RWPE2 (cell line): Measurements from ENCODE around the gene GADD45B.

Experiments used
- ATAC-seq: fragments of 200-7000 bp; cut with Tn5 transposase; 3 replicates; pipeline ENCODE4 v1.9.1; 2021; ENCODE audit warnings: low read depth
- DNase-seq: peaks from one replicate; pipeline ENCODE4 v3.0.0-alpha.2; 2020; ENCODE audit warnings: low spot score
- H3K27ac ChIP-seq: fragments of 450-650 bp; 2 replicates; pipeline ENCODE4 v1.5.1; 2017; ENCODE audit warnings: mild to moderate bottlenecking; ENCODE audit not compliant: poor library complexity, severe bottlenecking
- H3K27me3 ChIP-seq: fragments of 250-450 bp; sonication (Bioruptor Pico); 2 replicates; pipeline ENCODE4 v1.5.1; 2021; ENCODE audit warnings: mild to moderate bottlenecking, moderate library complexity; ENCODE audit not compliant: insufficient read depth, poor library complexity, severe bottlenecking
- H3K36me3 ChIP-seq: fragments of 250-450 bp; sonication (Bioruptor Pico); 2 replicates; pipeline ENCODE4 v1.5.1; 2020; ENCODE audit warnings: low read depth, mild to moderate bottlenecking, moderate library complexity
- H3K4me1 ChIP-seq: fragments of 250-450 bp; sonication (Bioruptor Pico); 2 replicates; pipeline ENCODE4 v1.5.1; 2021; ENCODE audit warnings: mild to moderate bottlenecking, moderate library complexity; ENCODE audit not compliant: insufficient read depth, poor library complexity, severe bottlenecking
- H3K4me3 ChIP-seq: fragments of 250-450 bp; sonication (Bioruptor Pico); 2 replicates; pipeline ENCODE4 v1.5.1; 2021; ENCODE audit warnings: mild to moderate bottlenecking, moderate library complexity; ENCODE audit not compliant: severe bottlenecking
- H3K9me3 ChIP-seq: fragments of 250-450 bp; sonication (Bioruptor Pico); 2 replicates; pipeline ENCODE4 v1.5.1; 2021; ENCODE audit warnings: mild to moderate bottlenecking, moderate library complexity; ENCODE audit not compliant: severe bottlenecking
- CTCF ChIP-seq: fragments of 450-650 bp; IDR thresholded peaks from one replicate; pipeline ENCODE4 v1.5.1; 2017; ENCODE audit warnings: mild to moderate bottlenecking, moderate library complexity; ENCODE audit not compliant: poor library complexity, severe bottlenecking

The GADD45B gene

GRCh38 chr19:2433854-2434253 lies 42.1 kb upstream of the GADD45B start:
- H3K9me3 ChIP-seq, result no peaks in the 10 kb centered on the region
- ATAC-seq (no peak), DNase-seq (no peak)
- H3K4me3 ChIP-seq, result no peak overlapping the region
- no peaks in the 10 kb centered on the region for H3K4me1 ChIP-seq
- H3K27ac ChIP-seq, result no peak overlapping the region
- no peak for TF ChIP-seq CTCF
- no peaks in the 10 kb centered on the region for H3K27me3 ChIP-seq
- H3K36me3 ChIP-seq, result peaks cover 54% of the 10 kb centered on the region

- no peak for TF ChIP-seq CTCF
- peaks cover 57% of the 10 kb centered on the region for H3K36me3 ChIP-seq
- H3K4me1 ChIP-seq, result no peaks in the 10 kb centered on the region
- no peak overlapping the region for H3K4me3 ChIP-seq
- no peaks in the 10 kb centered on the region for H3K27me3 ChIP-seq
- no peak overlapping the region for H3K27ac ChIP-seq
- no peaks in the 10 kb centered on the region for H3K9me3 ChIP-seq
- no peak for DNase-seq
- no peak for ATAC-seq
Observed at GRCh38 chr19:2434267-2434666, 41.7 kb upstream of the GADD45B start.

DNA sequence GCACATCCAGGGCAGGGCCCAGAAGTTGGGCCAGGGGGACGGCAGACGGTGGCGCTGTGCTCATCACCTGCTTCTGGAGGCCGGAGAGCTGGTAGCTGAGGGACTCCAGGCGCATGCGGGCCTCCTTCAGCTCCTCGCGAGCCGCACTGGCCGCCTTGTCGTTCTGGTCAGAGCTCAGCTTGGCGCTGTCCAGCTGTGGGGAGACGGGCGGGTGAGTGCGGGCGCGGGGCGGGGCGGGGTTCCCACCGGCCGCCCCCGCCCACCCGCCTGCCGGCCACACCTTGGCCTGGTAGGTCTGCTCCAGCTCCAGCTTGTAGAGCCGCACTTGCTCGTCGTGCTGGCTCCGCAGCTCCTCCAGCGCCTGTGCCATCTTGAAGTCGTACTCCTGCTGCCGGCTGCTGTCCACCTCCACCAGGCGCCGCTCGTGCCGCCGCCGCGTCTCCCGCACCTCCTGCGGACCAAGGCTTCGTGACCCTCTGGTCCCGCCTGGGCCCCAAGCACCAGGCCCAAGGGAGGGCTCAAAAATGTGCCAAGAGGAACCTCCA lies 41.1 kb upstream of the GADD45B start:
- ATAC-seq, result no peak
- no peak overlapping the region for H3K4me3 ChIP-seq
- H3K27ac ChIP-seq, result no peak overlapping the region
- no peak for TF ChIP-seq CTCF
- no peaks in the 10 kb centered on the region for H3K4me1 ChIP-seq
- DNase-seq, result no peak
- H3K9me3 ChIP-seq, result no peaks in the 10 kb centered on the region
- H3K36me3 ChIP-seq, result peaks cover 60% of the 10 kb centered on the region
- no peaks in the 10 kb centered on the region for H3K27me3 ChIP-seq

DNA sequence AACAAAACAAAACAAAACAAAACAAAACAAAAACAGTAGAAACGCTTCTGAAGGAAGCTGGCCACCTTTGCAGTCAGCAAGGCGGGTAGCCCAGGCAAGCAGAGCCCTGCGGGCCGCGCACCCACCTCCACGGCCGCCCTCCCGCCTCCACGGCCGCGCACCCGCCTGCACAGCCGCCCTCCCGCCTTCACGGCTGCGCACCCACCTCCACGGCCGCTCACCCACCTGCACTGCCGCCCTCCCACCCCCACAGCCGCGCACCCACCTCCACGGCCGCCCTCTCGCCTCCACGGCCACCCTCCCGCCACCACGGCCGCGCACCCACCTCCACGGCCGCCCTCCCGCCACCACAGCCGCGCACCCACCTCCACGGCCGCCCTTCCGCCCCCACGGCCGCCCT lies 39.5 kb upstream of the GADD45B start:
- Histone ChIP-seq H3K4me1 (no peaks in the 10 kb centered on the region), H3K27ac (no peak overlapping the region), H3K27me3 (no peaks in the 10 kb centered on the region), H3K4me3 (no peak overlapping the region), H3K9me3 (no peaks in the 10 kb centered on the region), H3K36me3 (peaks cover 48% of the 10 kb centered on the region)
- no peak for TF ChIP-seq CTCF
- DNase-seq, result no peak
- ATAC-seq, result no peak

DNA sequence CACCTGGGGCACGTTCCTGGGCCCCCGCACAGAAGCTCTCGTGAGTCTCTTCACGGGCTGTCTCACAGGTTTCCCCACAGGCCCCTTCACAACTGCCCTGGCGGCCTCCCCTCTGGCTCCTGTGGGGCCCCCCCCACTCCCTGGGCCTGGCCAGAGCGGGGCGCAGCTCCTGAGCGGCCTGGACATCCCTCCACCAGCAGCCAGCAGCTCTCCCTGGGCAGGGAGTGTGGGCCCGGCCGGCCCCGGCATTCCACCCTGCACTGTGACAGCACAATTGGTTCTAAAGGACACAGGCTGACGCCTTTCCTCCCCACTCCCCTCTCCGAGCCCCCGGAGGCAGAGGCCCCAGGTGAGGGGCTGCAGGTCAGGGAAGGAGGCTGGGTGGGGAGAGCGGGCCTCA lies 39.0 kb upstream of the GADD45B start:
- Histone ChIP-seq H3K4me1 (no peaks in the 10 kb centered on the region), H3K9me3 (no peaks in the 10 kb centered on the region), H3K27me3 (no peaks in the 10 kb centered on the region), H3K36me3 (peaks cover 47% of the 10 kb centered on the region), H3K27ac (no peak overlapping the region), H3K4me3 (no peak overlapping the region)
- TF ChIP-seq CTCF, result no peak
- ATAC-seq (no peak), DNase-seq (no peak)
